ENCODE measurements around the gene FAM163B. TPM values are rescaled to one million over a fixed set of nuclear protein-coding genes. Genes with fewer than 3 reads are reported as not detected.

Gene FAM163B
- 3.5 TPM in 1 of 2 replicates, not detected in the other for total RNA-seq

GRCh38 chr9:133609311-133610098 is at the start of gene FAM163B:
TSS of gene FAM163B (minus strand) at chr9:133609389. CDS start at chr9:133580223, 29,166 bp downstream.

GRCh38 chr9:133635533-133636531 is 26.6 kb upstream of the FAM163B start, which contains the start of gene DBH:
TSS of gene DBH (plus strand) at chr9:133636363. CDS start at chr9:133636372, 9 bp downstream.

GRCh38 chr9:133534346-133535291 is 74.6 kb downstream of the FAM163B start, which contains the start of gene ADAMTSL2:
TSS of gene ADAMTSL2 (plus strand) at chr9:133534704. CDS start at chr9:133536713, 2,009 bp downstream.

Other genes starting within 250 kb of the FAM163B start
- gene SURF4, start 233.3 kb downstream of the FAM163B start, total RNA-seq = 243 and 286 TPM in 2 replicates
- 0.09 and 3.4 TPM in 2 replicates for gene STKLD1, start 233.0 kb downstream of the FAM163B start, total RNA-seq
- gene REXO4, start 191.4 kb downstream of the FAM163B start, total RNA-seq = 16.7 and 18.2 TPM in 2 replicates
- gene ADAMTS13, start 187.0 kb downstream of the FAM163B start, total RNA-seq = 3.7 and 4.4 TPM in 2 replicates
- gene CACFD1, start 149.4 kb downstream of the FAM163B start, total RNA-seq = 7.7 and 13.1 TPM in 2 replicates
- 7.0 and 29.3 TPM in 2 replicates for gene SLC2A6, start 130.3 kb downstream of the FAM163B start, total RNA-seq
- 2.3 TPM in 1 of 2 replicates, not detected in the other for gene MYMK, start 84.4 kb downstream of the FAM163B start, total RNA-seq
- 0.09 and 2.8 TPM in 2 replicates for gene ADAMTSL2, start 74.7 kb downstream of the FAM163B start, total RNA-seq
- gene DBH, start 27.0 kb upstream of the FAM163B start, total RNA-seq = not detected in 2 replicates
- 4.9 and 8.1 TPM in 2 replicates for gene SARDH, start 129.0 kb upstream of the FAM163B start, total RNA-seq

All from pericardium fibroblast (primary cell).